ENCODE data around the gene TOP3A.

DNA sequence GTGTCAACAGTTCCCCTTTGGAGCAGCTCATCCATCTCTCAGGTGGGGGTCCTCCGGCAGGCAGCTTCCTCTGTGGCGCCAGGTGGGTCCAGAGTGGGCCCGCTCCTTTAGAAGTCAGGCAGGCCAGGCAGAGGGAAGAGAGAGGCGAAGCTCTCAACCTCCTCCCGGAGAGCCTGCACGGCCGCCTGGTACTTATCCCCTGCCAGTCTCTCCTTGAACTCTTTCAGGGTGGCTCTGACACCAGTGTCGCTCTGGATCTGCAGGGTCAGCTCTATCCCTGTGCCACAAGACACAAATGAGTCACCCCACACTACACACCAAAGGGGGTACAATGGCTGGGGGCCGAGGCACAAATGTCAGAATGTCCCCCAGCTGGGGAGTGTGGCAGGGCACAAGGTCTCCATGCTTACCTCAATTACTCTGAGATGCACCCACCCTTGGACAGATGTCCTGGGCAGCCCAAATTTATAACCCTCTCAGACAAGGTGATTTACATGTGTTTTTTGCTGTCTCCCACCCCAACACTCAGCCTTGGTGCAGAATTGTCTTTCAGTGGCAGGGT lies 13.9 kb upstream of the TOP3A start:
- TF ChIP-seq, protein P1, sequence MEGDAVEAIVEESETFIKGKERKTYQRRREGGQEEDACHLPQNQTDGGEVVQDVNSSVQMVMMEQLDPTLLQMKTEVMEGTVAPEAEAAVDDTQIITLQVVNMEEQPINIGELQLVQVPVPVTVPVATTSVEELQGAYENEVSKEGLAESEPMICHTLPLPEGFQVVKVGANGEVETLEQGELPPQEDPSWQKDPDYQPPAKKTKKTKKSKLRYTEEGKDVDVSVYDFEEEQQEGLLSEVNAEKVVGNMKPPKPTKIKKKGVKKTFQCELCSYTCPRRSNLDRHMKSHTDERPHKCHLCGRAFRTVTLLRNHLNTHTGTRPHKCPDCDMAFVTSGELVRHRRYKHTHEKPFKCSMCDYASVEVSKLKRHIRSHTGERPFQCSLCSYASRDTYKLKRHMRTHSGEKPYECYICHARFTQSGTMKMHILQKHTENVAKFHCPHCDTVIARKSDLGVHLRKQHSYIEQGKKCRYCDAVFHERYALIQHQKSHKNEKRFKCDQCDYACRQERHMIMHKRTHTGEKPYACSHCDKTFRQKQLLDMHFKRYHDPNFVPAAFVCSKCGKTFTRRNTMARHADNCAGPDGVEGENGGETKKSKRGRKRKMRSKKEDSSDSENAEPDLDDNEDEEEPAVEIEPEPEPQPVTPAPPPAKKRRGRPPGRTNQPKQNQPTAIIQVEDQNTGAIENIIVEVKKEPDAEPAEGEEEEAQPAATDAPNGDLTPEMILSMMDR (IDR thresholded peaks at IDR 0.05), result no peak
- TF ChIP-seq POLR2AphosphoS5 (IDR thresholded peaks at IDR 0.05) (no peak), POLR2A (IDR thresholded peaks at IDR 0.05) (no peak), EP300 (IDR thresholded peaks at IDR 0.05) (no peak)
